DOHH2 (cell line): ENCODE measurements around the gene ZNF341.

Source experiments
- CTCF ChIP-seq: fragments of 200-600 bp; sonication (generic); IDR thresholded peaks from one replicate; pipeline ENCODE4 v1.5.1; 2014; ENCODE audit warnings: antibody characterized with exemption, mild to moderate bottlenecking, low read depth, low read length; ENCODE audit not compliant: poor library complexity, severe bottlenecking
- EZH2phosphoT487 ChIP-seq: fragments of 200-600 bp; sonication (generic); IDR thresholded peaks from 2 replicates; pipeline ENCODE4 v1.6.1; 2017; ENCODE audit warnings: borderline replicate concordance, mild to moderate bottlenecking, antibody characterized with exemption, low read length, moderate library complexity, mixed read lengths

DNA sequence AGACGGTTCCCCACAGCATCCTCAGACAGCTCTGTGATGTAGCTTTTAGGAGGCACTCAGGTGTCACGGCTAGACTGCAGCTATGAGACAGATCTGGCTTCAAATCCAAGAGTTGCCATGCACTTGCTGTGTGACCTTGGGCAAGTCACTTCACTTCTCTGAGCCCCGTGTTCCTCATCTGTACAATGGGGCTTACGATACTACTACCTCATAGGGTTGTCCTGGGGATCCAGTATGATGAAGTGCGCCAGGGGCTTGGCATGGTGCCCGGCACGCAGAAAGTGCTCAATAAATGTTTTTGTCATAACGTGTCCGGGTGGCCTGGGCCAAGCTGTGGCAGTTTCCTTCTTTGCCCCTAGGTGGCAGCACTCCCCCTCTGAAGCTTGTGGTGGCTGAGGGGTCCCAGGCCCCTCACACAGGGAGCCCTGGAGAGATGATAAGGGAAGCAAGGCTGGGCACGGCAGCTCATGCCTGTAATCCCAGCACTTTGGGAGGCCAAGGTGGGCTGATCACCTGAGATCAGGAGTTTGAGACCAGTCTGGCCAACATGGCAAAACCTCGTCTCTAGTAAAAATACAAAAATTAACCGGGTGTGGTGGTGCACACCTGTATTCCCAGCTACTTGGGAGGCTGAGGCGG lies 60.3 kb downstream of the ZNF341 start:
- peak; percentile 91 for TF ChIP-seq CTCF
- TF ChIP-seq EZH2phosphoT487, result no peak
